SJSA1 (cell line): ENCODE measurements around the gene HAUS5. TPM values are rescaled to one million over a fixed set of nuclear protein-coding genes. Genes with fewer than 3 reads are reported as not detected.

Experiments
- DNase-seq, 2 experiments: peaks; one replicate each; pipeline ENCODE4 v3.0.0-alpha.2; 2015 to 2020; ENCODE audit warnings: low spot score in 2 of 2, low read depth in 1 of 2
- H3K27ac ChIP-seq: fragments of 250-450 bp; sonication (Bioruptor Pico); 2 replicates; pipeline ENCODE4 v1.5.1; 2020; ENCODE audit warnings: mild to moderate bottlenecking, moderate library complexity
- H3K27me3 ChIP-seq: fragments of 250-450 bp; sonication (Bioruptor Pico); replicated peaks from 2 replicates; pipeline ENCODE4 v1.5.1; 2020; ENCODE audit warnings: mild to moderate bottlenecking, moderate library complexity
- H3K36me3 ChIP-seq: fragments of 250-450 bp; sonication (Bioruptor Pico); 2 replicates; pipeline ENCODE4 v1.5.1; 2020; ENCODE audit warnings: mild to moderate bottlenecking
- H3K4me1 ChIP-seq: fragments of 250-450 bp; sonication (Bioruptor Pico); replicated peaks from 2 replicates; pipeline ENCODE4 v1.6.1; 2021; ENCODE audit warnings: mild to moderate bottlenecking
- H3K4me3 ChIP-seq: fragments of 250-450 bp; sonication (Bioruptor Pico); 2 replicates; pipeline ENCODE4 v1.5.1; 2020; ENCODE audit warnings: mild to moderate bottlenecking
- H3K9me3 ChIP-seq: fragments of 250-450 bp; sonication (Bioruptor Pico); replicated peaks from 2 replicates; pipeline ENCODE4 v1.5.1; 2020; ENCODE audit warnings: mild to moderate bottlenecking
- total RNA-seq: library from RNA; depleted of rRNA; stranded (reverse); fragments of >200 nt; shearing (Covaris generic); gene quantifications from 2 replicates; pipeline ENCODE4 v1.2.3, GENCODE V29; 2014

Gene HAUS5
- total RNA-seq, 1 experiment from 2014 or later: 15.2 TPM

DNA sequence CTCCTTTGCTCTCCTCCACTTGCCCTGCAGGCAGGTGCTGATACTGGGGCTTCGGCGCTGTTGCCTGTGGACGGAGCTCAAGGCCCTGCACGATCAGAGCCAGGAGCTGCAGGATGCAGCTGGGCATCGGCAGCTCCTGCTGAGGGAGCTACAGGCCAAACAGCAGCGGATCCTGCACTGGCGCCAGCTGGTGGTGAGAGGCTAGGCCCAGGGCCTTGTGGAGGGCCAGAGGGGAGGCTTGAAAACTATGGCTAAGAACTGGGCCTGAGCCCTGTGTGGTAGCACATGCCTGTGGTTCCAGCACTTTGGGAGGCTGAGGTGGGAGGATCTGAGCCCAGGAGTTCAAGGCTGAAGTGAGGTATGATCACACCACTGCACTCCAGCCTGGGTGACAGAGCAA lies 6.3 kb downstream of the HAUS5 start:
- H3K9me3 ChIP-seq: no peaks in the 10 kb centered on the region
- no peaks in the 10 kb centered on the region for H3K27me3 ChIP-seq
- H3K4me3 ChIP-seq: no peak overlapping the region
- H3K36me3 ChIP-seq: peaks cover 20% of the 10 kb centered on the region; the same call in 1 of the 2 replicates
- no peaks in the 10 kb centered on the region for H3K4me1 ChIP-seq
- H3K27ac ChIP-seq: no peak overlapping the region
- DNase-seq: no peak

DNA sequence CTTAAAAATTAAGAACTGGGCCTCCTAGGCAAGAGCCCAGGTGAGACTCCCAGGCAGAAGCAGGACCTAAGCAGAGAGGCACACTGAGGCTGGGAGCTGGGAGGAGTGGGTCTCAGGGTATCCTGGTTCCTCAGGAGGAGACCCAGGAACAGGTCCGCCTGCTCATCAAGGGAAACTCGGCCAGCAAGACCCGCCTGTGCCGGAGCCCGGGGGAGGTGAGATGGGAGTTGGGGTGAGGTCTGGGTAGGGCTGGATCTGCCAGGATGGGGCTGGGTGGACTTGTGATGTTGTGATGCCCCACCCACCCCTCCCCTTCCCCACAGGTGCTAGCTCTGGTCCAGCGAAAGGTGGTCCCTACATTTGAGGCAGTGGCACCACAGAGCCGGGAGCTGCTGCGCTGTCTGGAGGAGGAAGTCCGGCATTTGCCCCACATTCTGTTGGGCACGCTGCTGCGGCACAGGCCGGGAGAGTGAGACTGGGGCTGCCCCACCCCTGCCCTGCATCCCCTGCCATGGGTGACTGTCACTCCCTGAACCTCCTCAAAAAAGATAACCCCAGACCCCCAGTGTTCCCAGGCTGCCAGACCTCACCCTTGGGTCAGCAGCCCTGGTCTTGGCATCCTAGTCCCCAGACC lies 6.9 kb downstream of the HAUS5 start:
- H3K27me3 ChIP-seq: no peaks in the 10 kb centered on the region
- no peak overlapping the region for H3K4me3 ChIP-seq
- no peak for DNase-seq
- no peak overlapping the region for H3K27ac ChIP-seq
- H3K36me3 ChIP-seq: peaks cover 18% of the 10 kb centered on the region; the same call in 1 of the 2 replicates
- H3K9me3 ChIP-seq: no peaks in the 10 kb centered on the region
- H3K4me1 ChIP-seq: no peaks in the 10 kb centered on the region

DNA sequence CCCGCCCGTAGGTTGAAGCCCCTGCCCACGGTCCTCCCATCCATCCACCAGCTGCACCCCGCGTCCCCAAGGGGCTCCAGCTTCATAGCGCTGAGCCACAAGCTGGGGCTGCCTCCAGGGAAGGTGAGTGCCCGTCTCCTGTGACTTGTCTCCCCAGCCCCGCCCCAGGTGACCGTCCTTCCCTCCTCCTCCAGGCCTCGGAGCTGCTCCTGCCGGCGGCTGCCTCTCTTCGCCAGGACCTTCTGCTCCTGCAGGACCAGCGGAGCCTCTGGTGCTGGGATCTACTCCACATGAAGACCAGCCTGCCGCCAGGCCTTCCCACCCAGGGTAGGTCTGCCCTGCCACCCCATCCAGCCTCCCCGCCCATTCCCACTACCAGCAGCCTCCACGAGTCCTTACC lies 7.5 kb downstream of the HAUS5 start:
- H3K9me3 ChIP-seq: no peaks in the 10 kb centered on the region
- no peak overlapping the region for H3K4me3 ChIP-seq
- peaks cover 18% of the 10 kb centered on the region; the same call in 1 of the 2 replicates for H3K36me3 ChIP-seq
- no peak overlapping the region for H3K27ac ChIP-seq
- no peaks in the 10 kb centered on the region for H3K4me1 ChIP-seq
- no peaks in the 10 kb centered on the region for H3K27me3 ChIP-seq
- DNase-seq: no peak

DNA sequence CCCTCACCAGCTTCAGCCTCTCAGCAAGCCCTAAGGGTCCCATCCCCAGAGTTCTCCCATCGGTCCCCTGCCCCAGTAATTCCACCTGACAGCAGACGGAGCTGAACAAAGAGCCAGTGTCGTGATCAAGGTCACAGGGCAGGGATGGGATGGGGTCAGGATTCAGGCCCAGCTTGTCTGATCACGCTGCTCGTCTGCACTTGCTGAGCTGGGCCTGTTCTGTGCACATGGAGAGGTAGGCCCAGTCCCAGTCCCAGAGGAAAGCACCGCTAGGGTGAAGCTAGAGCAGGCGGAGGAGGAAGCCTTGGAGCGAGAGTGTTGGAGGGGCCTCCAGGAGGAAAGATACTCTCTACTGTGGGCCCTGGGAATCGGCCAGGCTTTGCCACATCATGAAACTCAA lies 9.2 kb downstream of the HAUS5 start:
- DNase-seq: no peak
- no peaks in the 10 kb centered on the region for H3K4me1 ChIP-seq
- H3K27ac ChIP-seq: no peak overlapping the region
- no peak overlapping the region for H3K4me3 ChIP-seq
- no peaks in the 10 kb centered on the region for H3K9me3 ChIP-seq
- H3K27me3 ChIP-seq: no peaks in the 10 kb centered on the region
- H3K36me3 ChIP-seq: peaks cover 15% of the 10 kb centered on the region; the same call in 1 of the 2 replicates

DNA sequence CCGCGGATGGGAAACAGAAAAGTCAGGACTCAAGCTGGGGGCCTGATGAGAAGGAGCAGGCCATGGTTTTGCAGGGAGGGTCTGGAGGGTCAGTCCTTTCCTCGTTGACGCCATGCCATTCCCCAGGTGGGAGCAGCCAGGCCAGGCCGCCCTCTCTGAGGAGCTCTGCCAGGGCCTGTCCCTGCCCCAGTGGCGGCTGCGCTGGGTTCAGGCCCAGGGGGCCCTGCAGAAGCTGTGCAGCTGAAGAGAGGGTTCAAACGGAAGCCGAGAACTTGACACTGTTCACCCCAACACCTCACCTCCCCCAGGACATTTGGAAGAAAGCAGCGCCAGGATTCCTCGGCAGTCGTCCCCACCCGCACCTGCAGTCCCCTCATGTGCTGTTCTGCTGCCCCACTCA lies 10.2 kb downstream of the HAUS5 start:
- H3K36me3 ChIP-seq: peaks cover 15% of the 10 kb centered on the region; the same call in 1 of the 2 replicates
- H3K27me3 ChIP-seq: no peaks in the 10 kb centered on the region
- no peak overlapping the region for H3K27ac ChIP-seq
- no peaks in the 10 kb centered on the region for H3K9me3 ChIP-seq
- no peak overlapping the region for H3K4me3 ChIP-seq
- H3K4me1 ChIP-seq: no peaks in the 10 kb centered on the region
- no peak for DNase-seq

DNA sequence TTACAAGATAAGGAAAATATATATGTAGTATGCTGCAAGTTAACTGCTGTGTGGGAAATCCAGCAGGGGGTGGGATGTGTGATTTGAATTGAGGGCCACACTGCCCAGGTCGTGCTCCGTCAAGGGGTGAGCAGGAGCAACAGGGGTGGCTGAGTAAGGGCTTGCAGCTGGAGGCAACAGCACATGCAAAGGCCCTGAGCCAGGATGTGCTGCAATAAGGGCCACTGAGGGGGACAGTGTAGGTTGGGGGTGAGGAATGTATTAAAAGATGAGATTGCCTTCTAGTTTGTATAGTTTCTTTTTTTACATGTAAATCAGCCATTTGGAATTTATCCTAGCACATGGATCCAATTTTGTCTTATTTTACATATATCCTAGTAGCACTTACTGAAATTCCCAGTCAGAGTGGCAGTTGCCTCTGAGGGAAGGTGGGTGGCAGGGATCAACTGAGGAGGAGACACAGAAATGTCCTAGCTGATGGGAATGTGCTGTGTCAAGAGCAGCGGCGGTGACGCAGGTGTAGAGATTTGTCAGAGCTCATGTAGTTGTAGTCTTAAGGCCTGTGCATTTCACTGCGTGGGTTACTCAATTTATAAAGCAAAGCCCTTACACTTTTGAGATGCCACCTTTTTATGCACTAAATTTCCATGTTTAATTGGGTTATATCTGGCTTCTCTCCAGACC lies 10.9 kb downstream of the HAUS5 start:
- no peak overlapping the region for H3K4me3 ChIP-seq

DNA sequence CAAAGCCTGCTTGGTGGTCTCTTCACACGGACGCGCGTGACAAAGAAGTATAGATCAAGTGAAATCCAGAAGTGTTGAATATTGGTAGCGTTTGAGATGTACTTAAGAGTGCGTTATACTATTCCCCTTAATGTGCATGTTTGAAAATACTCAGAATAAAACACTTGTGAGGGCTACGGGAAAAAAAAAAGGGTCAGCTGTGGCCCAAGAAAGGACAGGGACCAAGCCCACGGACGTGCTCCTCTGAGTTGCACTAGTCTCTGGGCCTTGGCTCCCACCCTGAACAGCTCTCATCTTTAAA lies 15.7 kb downstream of the HAUS5 start:
- Histone ChIP-seq H3K4me1 (peaks cover 6% of the 10 kb centered on the region), H3K9me3 (no peaks in the 10 kb centered on the region), H3K27me3 (no peaks in the 10 kb centered on the region), H3K4me3 (peak overlapping the region; percentile 75), H3K36me3 (peaks cover 41% of the 10 kb centered on the region), H3K27ac (peak overlapping the region; percentile 79)
- no peak for DNase-seq

More for the DNA sequence above, 10.9 kb downstream of the HAUS5 start:
- H3K4me1 ChIP-seq: no peaks in the 10 kb centered on the region; the same call in 1 of the 2 replicates
- no peak overlapping the region for H3K27ac ChIP-seq
- DNase-seq: no peak
- peaks cover 14% of the 10 kb centered on the region; the same call in 1 of the 2 replicates for H3K36me3 ChIP-seq
- no peaks in the 10 kb centered on the region for H3K9me3 ChIP-seq
- H3K27me3 ChIP-seq: no peaks in the 10 kb centered on the region

DNA sequence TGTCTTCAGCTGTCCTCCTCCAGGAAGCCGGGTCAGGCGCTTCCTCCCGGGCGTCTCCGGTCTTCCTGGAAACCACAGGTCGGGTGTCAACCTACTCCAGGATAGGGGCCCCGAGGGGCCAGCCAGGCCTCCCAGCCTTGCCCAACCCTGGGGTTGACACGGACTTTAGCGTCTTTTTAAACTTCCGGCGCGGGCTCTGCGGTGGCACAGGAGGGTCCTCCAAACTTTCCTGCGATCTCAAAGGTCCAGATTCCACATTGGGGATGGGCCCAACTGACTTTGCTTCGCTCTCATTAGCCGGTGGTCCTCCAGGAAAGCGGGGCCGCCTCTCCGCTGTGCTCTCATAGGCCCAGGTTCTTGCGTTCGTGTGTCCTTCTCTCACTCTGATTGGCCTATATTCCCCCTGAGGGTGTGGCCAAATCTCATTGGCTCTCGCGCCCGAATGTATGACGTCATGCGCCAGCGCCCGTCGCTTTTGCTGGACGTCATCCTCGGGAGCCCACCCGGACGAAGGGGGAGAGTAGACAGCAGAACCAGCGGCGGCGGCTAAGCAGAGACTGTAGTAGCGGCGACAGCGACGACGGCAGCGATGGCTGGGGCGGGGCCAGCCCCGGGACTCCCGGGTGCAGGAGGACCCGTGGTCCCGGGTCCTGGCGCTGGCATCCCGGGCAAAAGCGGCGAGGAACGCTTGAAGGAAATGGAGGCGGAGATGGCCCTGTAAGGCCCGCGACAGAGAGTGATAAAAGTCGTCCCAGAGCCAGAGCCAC lies 16.2 kb downstream of the HAUS5 start, which contains the start of gene RBM42:
RBM42 (plus strand) TSS at position 472 of the 767 bp plus-strand sequence; CDS start at position 590, 118 bp downstream.
- peak; percentile 98 to 99 for DNase-seq
- H3K9me3 ChIP-seq: no peaks in the 10 kb centered on the region
- no peaks in the 10 kb centered on the region for H3K27me3 ChIP-seq
- peak within 1 kb of the TSS; percentile 75 for H3K4me3 ChIP-seq
- H3K4me1 ChIP-seq: peaks cover 6% of the 10 kb centered on the region
- H3K36me3 ChIP-seq: peaks cover 47% of the 10 kb centered on the region
- peak within 1 kb of the TSS; percentile 79 for H3K27ac ChIP-seq

DNA sequence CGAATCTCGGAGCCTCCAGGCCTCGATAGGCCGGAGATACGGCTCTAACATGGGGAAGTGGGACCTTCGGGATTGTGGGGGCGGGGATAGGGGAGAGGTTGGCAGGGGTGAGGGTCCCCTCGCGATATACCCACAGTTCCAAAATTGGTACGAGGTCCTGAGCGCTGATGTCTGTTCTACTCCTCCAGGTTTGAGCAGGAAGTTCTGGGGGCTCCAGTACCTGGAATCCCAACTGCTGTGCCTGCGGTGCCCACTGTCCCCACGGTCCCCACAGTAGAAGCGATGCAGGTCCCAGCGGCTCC lies 16.7 kb downstream of the HAUS5 start:
- peak overlapping the region; percentile 73 for H3K27ac ChIP-seq
- peaks cover 6% of the 10 kb centered on the region for H3K4me1 ChIP-seq
- peaks cover 52% of the 10 kb centered on the region for H3K36me3 ChIP-seq
- H3K9me3 ChIP-seq: no peaks in the 10 kb centered on the region
- H3K4me3 ChIP-seq: peak overlapping the region; percentile 75
- no peaks in the 10 kb centered on the region for H3K27me3 ChIP-seq
- no peak for DNase-seq

DNA sequence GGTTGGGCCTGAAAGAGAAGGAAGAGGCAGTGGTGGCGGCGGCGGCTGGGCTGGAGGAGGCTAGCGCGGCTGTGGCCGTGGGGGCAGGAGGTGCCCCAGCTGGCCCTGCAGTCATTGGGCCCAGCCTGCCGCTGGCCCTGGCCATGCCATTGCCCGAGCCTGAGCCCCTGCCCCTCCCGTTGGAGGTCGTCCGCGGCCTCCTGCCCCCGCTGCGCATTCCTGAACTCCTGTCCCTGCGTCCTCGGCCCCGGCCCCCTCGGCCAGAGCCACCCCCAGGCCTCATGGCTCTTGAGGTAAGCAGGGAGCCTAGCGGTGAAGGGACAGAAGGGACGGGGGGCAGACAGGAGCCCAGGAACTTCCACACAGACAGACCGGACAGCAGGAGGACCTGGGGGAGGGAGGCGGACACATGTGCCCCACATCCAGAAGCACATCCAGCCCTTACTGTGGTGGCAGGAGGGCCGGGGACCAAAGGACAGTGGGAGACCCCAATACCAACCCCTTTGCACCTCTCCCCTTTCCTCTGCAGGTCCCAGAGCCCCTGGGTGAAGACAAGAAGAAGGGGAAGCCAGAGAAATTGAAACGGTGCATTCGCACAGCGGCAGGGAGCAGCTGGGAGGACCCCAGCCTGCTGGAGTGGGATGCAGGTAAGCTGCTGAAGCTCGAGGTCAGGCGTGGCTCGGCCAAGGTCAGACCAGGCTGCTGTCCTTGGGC lies 21.3 kb downstream of the HAUS5 start:
- Histone ChIP-seq H3K9me3 (no peaks in the 10 kb centered on the region), H3K27ac (no peak overlapping the region), H3K4me1 (peaks cover 6% of the 10 kb centered on the region; the same call in 1 of the 2 replicates), H3K4me3 (no peak overlapping the region), H3K27me3 (no peaks in the 10 kb centered on the region), H3K36me3 (peaks cover 90% of the 10 kb centered on the region)
- no peak for DNase-seq

DNA sequence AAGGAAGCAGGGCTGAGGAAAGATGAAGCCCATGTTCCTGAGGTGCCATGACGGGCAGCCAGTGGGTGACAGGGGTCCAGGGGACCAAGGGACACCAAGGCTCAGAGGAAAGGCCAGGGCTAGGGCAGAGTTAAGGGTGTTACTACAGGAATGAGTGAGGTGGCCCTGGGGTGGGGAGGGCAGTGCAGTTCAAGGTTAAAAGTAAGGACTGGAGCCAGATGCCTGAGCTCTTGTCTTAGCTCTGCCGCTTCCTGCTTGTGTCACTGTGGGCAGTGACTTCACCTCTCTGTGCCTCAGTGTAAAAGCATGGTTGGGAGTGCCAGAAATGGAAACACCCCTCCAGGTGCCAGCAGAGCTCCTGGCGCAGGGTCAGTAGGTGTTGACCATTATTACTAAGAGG lies 24.1 kb downstream of the HAUS5 start:
- no peaks in the 10 kb centered on the region for H3K27me3 ChIP-seq
- no peak overlapping the region for H3K4me3 ChIP-seq
- peaks cover 64% of the 10 kb centered on the region for H3K36me3 ChIP-seq
- no peaks in the 10 kb centered on the region for H3K4me1 ChIP-seq
- no peaks in the 10 kb centered on the region for H3K9me3 ChIP-seq
- DNase-seq: no peak
- H3K27ac ChIP-seq: no peak overlapping the region

DNA sequence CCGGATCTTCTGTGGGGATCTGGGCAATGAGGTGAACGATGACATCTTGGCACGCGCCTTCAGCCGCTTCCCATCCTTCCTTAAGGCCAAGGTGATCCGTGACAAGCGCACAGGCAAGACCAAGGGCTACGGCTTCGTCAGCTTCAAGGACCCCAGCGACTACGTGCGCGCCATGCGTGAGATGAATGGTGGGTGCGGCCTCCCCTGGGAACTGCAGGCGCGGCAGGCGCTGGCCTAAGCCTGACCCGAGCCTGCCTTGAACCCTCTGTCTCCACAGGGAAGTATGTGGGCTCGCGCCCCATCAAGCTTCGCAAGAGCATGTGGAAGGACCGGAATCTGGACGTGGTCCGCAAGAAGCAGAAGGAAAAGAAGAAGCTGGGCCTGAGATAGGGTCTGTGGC lies 24.6 kb downstream of the HAUS5 start:
- no peaks in the 10 kb centered on the region for H3K9me3 ChIP-seq
- DNase-seq: no peak
- H3K36me3 ChIP-seq: peaks cover 59% of the 10 kb centered on the region
- no peaks in the 10 kb centered on the region for H3K27me3 ChIP-seq
- H3K4me3 ChIP-seq: no peak overlapping the region
- H3K4me1 ChIP-seq: no peaks in the 10 kb centered on the region
- no peak overlapping the region for H3K27ac ChIP-seq

DNA sequence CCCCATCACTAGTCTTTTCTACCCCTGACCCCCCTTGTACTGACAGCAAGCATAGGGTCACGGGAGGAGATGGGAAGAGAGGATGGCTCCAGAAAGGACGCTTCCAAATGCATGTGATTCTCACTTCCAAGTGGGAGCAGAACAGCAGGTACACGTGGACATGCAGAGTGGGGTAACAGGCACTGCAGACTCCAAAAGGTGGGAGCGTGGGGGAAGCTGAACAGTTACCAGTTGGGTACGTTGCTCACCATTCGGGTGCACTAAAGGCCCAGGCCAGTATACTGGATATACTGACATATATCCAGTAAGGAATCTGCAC lies 26.7 kb downstream of the HAUS5 start:
- Histone ChIP-seq H3K4me3 (no peak overlapping the region), H3K27ac (no peak overlapping the region), H3K4me1 (peaks cover 15% of the 10 kb centered on the region), H3K36me3 (peaks cover 38% of the 10 kb centered on the region), H3K27me3 (no peaks in the 10 kb centered on the region), H3K9me3 (no peaks in the 10 kb centered on the region)
- no peak for DNase-seq

DNA sequence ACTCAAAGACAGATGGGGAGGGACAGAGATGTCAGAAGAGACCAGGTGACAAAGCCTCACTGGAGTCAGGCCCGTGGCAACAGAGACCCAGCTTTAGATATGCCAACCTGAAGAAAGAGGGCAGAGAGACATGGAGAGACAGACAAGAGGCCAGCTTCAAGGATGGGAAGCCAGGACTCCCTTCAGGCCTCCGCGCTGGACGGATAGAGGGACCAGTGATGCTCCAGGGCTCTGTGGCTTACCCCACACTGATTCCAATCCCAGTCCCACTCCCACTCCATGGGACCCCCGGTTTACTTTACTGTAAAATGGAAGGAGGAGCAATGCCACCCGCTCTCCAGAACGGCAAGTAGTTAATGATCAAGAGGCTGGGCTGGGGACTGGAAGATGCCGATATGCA lies 27.3 kb downstream of the HAUS5 start:
- Histone ChIP-seq H3K4me1 (peaks cover 19% of the 10 kb centered on the region), H3K27ac (no peak overlapping the region), H3K36me3 (peaks cover 34% of the 10 kb centered on the region), H3K9me3 (no peaks in the 10 kb centered on the region), H3K4me3 (no peak overlapping the region), H3K27me3 (no peaks in the 10 kb centered on the region)
- no peak for DNase-seq
